NAMALWA (cell line): ENCODE measurements around the gene AOPEP.
A peak's percentile ranks its signal among the peaks of the same experiment; 100 is the strongest.

Experiments
- DNase-seq: peaks from one replicate; pipeline ENCODE4 v3.0.0-alpha.2; 2015; ENCODE audit warnings: low spot score

Gene AOPEP

GRCh38 chr9:94761481-94761880, 35.0 kb downstream of the AOPEP start:
- no peak for DNase-seq

- DNase-seq: no peak
Observed at GRCh38 chr9:94767331-94768072, 41.0 kb downstream of the AOPEP start.

DNA sequence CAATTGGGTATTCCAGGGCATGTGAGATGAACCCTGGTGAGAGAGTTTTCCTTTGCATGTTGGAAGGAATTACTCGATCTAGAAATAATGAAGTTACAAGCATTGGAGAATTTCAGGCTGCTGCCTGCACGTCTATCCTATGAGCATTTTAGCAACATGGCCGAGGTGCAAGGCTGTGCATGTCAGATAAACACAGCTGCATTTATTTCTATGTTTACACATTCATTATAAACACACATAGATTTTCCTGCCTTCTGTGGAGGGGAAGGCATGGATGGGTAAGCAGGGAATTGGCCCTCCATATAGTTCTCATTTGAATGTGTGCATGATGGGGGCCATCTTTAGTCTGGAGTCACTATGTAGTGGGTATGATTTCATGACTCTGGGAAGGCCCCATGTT, 42.3 kb downstream of the AOPEP start:
- no peak for DNase-seq

DNA sequence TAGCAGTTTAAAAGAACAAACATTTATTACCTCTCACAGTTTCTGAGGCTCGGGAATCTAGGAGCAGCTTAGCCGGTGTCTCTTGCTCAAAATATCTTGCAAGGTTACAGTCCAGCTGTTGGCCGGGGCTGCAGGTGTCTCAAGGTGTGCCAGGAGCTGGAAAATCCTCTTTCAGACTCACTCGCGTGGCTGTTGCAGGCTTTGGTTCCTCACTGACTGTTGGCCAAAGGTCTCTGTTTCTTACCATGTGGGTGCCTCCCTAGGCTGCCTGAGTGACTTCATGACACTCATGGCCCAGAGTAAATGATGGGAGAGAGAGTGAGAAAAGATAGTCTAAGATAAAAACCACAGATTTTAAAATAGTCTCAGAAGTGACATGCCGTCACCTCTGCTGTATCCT, 43.8 kb downstream of the AOPEP start:
- DNase-seq: no peak

GRCh38 chr9:94771096-94771495, 44.6 kb downstream of the AOPEP start:
- DNase-seq: no peak

DNA sequence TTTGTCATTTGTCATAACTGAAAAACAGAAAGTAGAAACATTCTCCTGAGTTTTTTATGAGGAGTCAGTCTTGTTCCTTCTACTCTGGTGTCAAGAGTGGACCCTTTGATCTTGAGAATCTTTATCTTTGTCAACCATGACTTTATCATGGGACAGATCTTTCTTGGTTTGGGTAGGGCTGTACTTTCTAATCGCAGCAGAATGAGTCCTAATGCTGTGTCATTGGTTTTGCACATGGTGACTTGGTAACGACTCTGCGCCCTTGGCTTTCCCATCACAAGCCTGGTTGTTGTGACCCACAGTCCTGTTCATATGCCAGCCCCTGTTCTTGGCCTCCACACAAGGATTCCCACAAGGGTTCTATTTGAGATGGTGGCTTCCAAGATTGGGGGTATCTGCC, 45.6 kb downstream of the AOPEP start:
- no peak for DNase-seq

- no peak for DNase-seq
Observed at GRCh38 chr9:94772639-94773303, 46.3 kb downstream of the AOPEP start.

GRCh38 chr9:94773655-94774054, 47.2 kb downstream of the AOPEP start:
- DNase-seq: no peak

DNA sequence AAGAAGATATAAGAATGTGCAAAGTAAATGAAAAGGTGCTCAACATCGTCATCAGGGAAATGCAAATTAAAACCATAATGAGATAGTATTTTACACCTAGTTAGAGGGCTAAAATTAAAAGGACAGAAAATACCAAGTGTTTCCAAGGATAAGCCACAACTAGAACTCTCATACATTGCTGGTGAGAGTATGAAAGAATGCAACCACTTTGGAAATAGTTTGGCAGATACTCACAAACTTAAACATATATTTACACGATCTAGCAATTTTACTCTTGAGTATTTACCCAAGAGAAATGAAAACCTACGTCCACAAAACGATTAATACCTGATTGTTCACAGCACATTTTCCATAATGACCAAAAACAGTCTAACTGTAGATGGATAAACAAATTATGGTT, 51.5 kb downstream of the AOPEP start:
- no peak for DNase-seq

DNA sequence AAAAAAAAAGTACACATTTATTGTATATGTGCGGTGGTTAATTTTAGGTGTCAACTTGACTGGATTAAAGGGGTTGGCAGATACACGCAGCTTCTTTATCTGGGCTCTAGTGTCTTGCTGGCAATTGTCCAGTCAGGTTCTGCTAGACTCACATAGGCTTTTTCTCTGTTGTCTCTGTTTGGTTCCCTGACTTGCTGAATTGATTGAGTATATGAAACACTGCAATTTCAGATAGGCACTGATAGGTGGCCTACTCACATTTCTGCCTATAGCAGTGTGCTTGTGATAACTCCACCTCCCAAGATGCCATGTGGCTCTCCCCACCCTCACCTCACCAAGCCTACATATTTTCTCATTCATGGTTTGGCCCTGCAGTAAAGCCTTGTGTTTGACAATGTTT, 52.5 kb downstream of the AOPEP start:
- DNase-seq: peak; percentile 9

DNA sequence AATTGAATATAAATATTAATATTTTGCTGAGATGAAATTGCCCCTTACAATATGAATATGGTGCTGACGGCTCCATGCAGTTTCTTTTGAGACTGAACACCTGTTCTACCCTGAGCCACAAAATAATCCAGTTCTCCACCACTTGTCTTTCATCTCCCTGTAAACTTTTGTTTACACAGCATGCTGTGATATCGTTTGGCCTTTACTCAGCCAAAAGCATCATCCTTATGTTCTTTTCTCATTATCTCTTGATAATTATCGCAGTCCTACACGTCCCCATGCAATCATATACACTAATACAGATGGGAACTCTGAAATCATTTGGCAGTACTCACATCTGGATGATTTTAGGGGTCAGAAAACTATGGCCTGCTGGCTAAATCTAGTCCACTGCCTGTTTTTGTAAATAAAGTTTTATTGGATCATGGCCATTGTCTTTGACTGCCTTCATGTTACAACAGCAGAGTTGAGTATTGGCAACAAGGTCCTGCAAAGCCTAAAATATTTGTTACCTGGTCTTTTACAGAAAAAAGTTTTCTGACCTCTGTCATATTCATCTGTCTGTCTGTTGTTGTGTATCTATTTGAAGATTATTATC, 53.3 kb downstream of the AOPEP start:
- no peak for DNase-seq

DNA sequence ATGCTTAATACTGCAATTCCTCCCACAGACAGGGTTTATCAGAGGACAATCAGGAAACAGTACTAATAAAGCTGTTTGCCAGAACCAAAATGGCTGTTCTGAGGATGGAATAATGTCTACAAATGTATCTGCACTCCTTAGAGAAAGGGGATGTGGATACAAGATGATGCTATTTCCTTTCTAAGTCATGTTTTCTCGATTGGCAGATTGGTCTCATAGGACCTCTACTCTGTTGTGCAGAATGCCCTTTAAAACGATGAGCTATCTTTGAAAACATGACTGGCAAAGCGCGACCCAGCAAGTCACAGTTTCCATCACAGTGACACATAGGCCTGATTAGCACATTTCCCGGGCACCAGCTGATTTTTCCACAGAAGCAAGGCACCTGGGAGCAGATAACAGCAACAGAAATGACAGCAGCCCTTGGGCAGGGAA, 54.0 kb downstream of the AOPEP start:
- peak; percentile 5 for DNase-seq

- DNase-seq: no peak
Observed at GRCh38 chr9:94782355-94783101, 56.0 kb downstream of the AOPEP start.

DNA sequence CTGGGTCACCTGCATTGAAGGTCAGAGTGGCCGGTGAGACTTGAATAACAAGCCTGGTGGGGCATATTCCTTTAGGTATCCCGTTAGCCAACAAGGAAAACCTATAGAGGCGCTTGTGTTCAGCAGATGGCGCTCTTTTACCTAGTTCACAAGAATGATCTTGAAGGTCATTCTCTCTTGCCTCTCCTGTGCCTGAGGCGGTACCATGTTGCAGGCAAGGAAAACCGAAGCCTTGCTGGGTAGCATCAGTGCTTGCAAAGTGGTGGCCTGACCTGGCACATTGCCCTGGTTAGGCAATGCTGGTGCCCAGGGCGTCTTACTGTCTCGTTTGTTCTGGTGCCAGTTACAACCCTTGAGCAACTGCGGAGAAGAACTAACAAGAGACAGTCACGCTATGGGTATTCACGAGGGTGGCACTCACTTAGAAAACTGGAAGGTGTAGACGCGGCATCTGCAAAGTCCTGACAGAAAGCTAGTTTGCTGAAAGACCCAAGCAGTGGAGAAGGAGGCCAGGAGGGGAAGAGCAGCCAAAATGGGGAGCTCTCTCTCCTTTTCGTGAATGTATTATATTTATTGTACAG, 56.7 kb downstream of the AOPEP start:
- peak; percentile 55 for DNase-seq

DNA sequence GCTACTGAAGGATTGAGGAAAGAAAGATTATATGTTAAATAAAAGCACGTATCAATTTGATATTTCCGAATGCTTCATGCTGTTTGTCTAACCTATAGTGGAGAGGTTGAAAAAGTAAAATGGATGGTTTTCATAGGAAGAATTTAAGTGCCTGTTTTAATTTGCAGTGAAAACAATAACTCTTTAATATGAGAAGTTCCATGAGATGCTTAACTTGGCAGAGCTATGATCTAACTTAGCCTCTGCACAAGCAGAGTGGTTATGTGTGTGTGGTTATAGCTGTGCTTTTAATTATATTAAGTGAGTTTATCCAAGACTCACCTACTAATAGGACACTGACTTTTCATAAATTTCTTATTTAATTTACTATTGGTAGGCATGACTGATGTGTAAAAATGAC, 57.4 kb downstream of the AOPEP start:
- no peak for DNase-seq

- DNase-seq: no peak
Observed at GRCh38 chr9:94785215-94786169, 59.0 kb downstream of the AOPEP start.

GRCh38 chr9:94786586-94786985, 60.1 kb downstream of the AOPEP start:
- no peak for DNase-seq

DNA sequence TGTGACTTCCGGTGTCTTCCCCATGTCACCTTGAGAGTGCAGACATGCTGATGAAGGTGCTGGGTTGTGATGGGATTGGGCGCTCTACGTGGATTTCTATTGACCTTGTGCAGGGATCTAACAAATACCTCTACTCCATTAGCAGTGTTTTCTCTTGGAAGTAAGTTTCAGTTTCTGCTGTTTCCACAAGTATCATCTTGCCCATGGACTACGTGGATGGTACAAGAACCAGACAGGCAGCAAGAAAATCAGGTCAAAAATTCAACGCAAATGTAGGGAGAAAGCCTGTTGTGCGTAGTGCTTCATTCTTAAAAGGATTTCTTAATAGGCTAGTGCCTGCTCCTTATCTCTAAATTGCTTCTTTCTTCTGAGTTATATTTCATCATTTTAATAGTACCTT, 60.8 kb downstream of the AOPEP start:
- no peak for DNase-seq

- no peak for DNase-seq
Observed at GRCh38 chr9:94788570-94789105, 62.1 kb downstream of the AOPEP start.

DNA sequence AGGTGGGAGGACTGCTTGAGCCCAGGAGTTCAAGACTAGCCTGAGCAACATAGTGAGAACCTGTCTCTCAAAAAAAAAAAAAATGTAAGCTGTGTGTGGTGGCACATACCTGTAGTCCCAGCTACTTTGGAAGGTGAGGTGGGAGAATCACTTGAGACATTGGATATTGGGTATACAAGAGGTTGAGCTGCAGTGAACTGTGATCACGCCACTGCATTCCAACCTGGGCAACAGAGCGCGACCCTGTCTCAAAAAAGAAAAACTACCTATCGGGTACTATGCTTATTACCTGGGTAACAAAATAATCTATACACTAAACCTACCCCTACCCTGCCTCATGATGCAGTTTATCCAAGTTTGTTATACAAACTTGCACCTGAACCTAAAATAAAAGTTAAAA, 64.9 kb downstream of the AOPEP start:
- no peak for DNase-seq

DNA sequence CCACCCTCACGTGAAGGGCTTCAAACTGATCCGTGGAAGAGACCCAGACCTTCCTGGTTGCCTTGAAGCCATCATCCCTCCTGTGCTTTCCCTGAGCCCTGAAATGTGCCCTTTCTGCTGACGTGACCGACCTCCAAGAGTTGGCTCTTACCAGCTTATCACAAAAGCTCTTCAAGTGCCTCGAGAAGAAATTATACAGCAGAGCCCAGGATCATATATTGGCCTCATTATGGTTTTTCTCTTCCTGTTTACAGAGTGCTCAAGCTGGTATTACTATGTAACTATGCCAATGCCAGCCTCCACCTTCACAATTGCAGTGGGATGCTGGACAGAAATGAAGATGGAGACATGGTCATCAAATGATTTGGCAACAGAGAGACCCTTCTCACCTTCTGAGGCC, 66.0 kb downstream of the AOPEP start:
- no peak for DNase-seq
